GM12878 (cell line): Measurements from ENCODE around the gene SBF2. TPM values are rescaled to one million over a fixed set of nuclear protein-coding genes. Genes with fewer than 3 reads are reported as not detected.
A peak's percentile ranks its signal among the peaks of the same experiment; 100 is the strongest.

Experiments used
- CEBPB ChIP-seq, 2 experiments: fragments of 150-350 bp in 1 of 2; IDR thresholded peaks; 2 replicates each; pipeline ENCODE4 v1.6.1; 2012 to 2014; ENCODE audit warnings: low read depth in 2 of 2, low read length in 2 of 2, borderline replicate concordance in 1 of 2, inconsistent platforms in 1 of 2
- CREM ChIP-seq: IDR thresholded peaks from 2 replicates; pipeline ENCODE4 v1.6.1; 2014; ENCODE audit warnings: antibody characterized with exemption, low read depth
- E2F8 ChIP-seq: fragments of 450-650 bp; IDR thresholded peaks from 2 replicates; pipeline ENCODE4 v1.6.1; 2018; ENCODE audit warnings: mild to moderate bottlenecking, low read depth, moderate library complexity; ENCODE audit not compliant: partially characterized antibody
- FOS ChIP-seq: IDR thresholded peaks from 3 replicates; pipeline ENCODE4 v1.6.1; 2011; ENCODE audit warnings: borderline replicate concordance; ENCODE audit not compliant: insufficient read length; ENCODE audit errors: extremely low read depth
- GABPA ChIP-seq: IDR thresholded peaks from 2 replicates; pipeline ENCODE4 v1.6.1; 2014; ENCODE audit warnings: antibody characterized with exemption, low read depth, mild to moderate bottlenecking, inconsistent platforms
- GATAD2B ChIP-seq: fragments of 450-650 bp; conservative IDR thresholded peaks from 2 replicates; pipeline ENCODE4 v1.6.1; 2017; ENCODE audit warnings: low read depth, mild to moderate bottlenecking, moderate library complexity
- MTA2 ChIP-seq: fragments of 450-650 bp; IDR thresholded peaks from 2 replicates; pipeline ENCODE4 v1.6.1; 2016; ENCODE audit warnings: low read depth, mild to moderate bottlenecking, moderate library complexity
- MYC ChIP-seq: IDR thresholded peaks from 2 replicates; pipeline ENCODE4 v1.6.1; 2011; ENCODE audit warnings: mild to moderate bottlenecking, low read length, moderate library complexity, inconsistent platforms; ENCODE audit not compliant: insufficient read depth, insufficient replicate concordance, insufficient read length, severe bottlenecking
- NFXL1 ChIP-seq: fragments of 450-650 bp; IDR thresholded peaks from 2 replicates; pipeline ENCODE4 v1.6.1; 2017; ENCODE audit warnings: antibody characterized with exemption, mild to moderate bottlenecking, borderline replicate concordance
- PAX8 ChIP-seq: fragments of 450-650 bp; IDR thresholded peaks from 2 replicates; pipeline ENCODE4 v1.6.1; 2017; ENCODE audit warnings: mild to moderate bottlenecking, moderate library complexity
- SP1 ChIP-seq: IDR thresholded peaks from one replicate; pipeline ENCODE4 v1.6.1; 2011; ENCODE audit warnings: low read depth, low read length
- SRF ChIP-seq, 2 experiments: IDR thresholded peaks; 2 replicates each; pipeline ENCODE4 v1.6.1; 2011; ENCODE audit warnings: low read depth in 2 of 2, low read length in 2 of 2, mild to moderate bottlenecking in 1 of 2, moderate library complexity in 1 of 2
- STAT1 ChIP-seq: fragments of 450-650 bp; conservative IDR thresholded peaks from 2 replicates; pipeline ENCODE4 v1.6.1; 2014; ENCODE audit warnings: antibody characterized with exemption, mild to moderate bottlenecking
- SUZ12 ChIP-seq: fragments of 200-600 bp; sonication (generic); IDR thresholded peaks from one replicate; pipeline ENCODE4 v1.6.1; 2018; ENCODE audit warnings: antibody characterized with exemption, mild to moderate bottlenecking; ENCODE audit not compliant: unreplicated experiment
- ZBED1 ChIP-seq: IDR thresholded peaks from 2 replicates; pipeline ENCODE4 v1.6.1; 2016; ENCODE audit warnings: borderline replicate concordance
- ZBTB33 ChIP-seq: fragments of 450-650 bp; IDR thresholded peaks from 2 replicates; pipeline ENCODE4 v1.6.1; 2017; ENCODE audit warnings: mild to moderate bottlenecking
- ZNF207 ChIP-seq: fragments of 450-650 bp; IDR thresholded peaks from 2 replicates; pipeline ENCODE4 v1.6.1; 2014; ENCODE audit warnings: antibody characterized with exemption, mild to moderate bottlenecking, borderline replicate concordance
- polyA plus RNA-seq, 11 experiments: library from polyadenylated mRNA; depleted of rRNA in 4 of 11; unstranded in 6 of 11; stranded (reverse) in 5 of 11; fragments of >200 nt; fragmentation: Nextera tagmentation in 4 of 11; fragmentation: Illumina TruSeq in 1 of 11; extraction: Ambion mirVana in 4 of 11; extraction: Trizol in 1 of 11; gene quantifications; 1 replicate in 1 of 11; 2 replicates in 10 of 11; pipeline versions ENCODE4 v1.2.1 to v1.2.3, GENCODE V29; 2011 to 2016; ENCODE audit warnings: inconsistent platforms in 2 of 11, missing spikeins in 2 of 11, low read depth in 1 of 11
- total RNA-seq, 4 experiments: library from RNA; depleted of rRNA in 3 of 4; stranded (reverse); fragments of >200 nt in 3 of 4; fragmentation: Illumina TruSeq in 1 of 4; extraction: Trizol in 1 of 4; gene quantifications; 2 replicates each; pipeline versions ENCODE4 v1.2.1 to v1.2.3, GENCODE V29; 2013 to 2021
- TF ChIP-seq, protein P1 (sequence below): fragments of 450-650 bp; formaldehyde crosslinking; IDR thresholded peaks from 2 replicates; pipeline ENCODE4 v1.4.0; 2022; ENCODE audit warnings: mild to moderate bottlenecking, moderate library complexity
- TF ChIP-seq, protein P2 (sequence below): IDR thresholded peaks from 2 replicates; pipeline ENCODE4 v1.6.1; 2012; ENCODE audit warnings: mild to moderate bottlenecking, low read depth, low read length

SBF2 gene
- total and polyA plus RNA-seq, 10 of the 15 experiments (the other 5 are each of a cell fraction or from before 2014, with no cell fraction given), result 0.24 to 2.3 (median 1.1) TPM

- no peak for TF ChIP-seq PAX8
- TF ChIP-seq, protein P1, sequence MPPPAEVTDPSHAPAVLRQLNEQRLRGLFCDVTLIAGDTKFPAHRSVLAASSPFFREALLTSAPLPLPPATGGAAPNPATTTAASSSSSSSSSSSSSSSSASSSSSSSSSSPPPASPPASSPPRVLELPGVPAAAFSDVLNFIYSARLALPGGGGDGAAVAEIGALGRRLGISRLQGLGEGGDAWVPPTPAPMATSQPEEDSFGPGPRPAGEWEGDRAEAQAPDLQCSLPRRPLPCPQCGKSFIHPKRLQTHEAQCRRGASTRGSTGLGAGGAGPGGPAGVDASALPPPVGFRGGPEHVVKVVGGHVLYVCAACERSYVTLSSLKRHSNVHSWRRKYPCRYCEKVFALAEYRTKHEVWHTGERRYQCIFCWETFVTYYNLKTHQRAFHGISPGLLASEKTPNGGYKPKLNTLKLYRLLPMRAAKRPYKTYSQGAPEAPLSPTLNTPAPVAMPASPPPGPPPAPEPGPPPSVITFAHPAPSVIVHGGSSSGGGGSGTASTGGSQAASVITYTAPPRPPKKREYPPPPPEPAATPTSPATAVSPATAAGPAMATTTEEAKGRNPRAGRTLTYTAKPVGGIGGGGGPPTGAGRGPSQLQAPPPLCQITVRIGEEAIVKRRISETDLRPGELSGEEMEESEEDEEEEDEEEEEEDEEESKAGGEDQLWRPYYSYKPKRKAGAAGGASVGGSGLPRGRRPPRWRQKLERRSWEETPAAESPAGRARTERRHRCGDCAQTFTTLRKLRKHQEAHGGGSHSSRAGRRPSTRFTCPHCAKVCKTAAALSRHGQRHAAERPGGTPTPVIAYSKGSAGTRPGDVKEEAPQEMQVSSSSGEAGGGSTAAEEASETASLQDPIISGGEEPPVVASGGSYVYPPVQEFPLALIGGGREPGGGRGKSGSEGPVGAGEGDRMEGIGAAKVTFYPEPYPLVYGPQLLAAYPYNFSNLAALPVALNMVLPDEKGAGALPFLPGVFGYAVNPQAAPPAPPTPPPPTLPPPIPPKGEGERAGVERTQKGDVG, result no peak
- 0 out of 2 replicates have a peak, but pooled peaks have one; percentile 24 for TF ChIP-seq ZBED1
- no peak for TF ChIP-seq SP1
- no peak for TF ChIP-seq MYC
- no peak for TF ChIP-seq NFXL1
- TF ChIP-seq STAT1, result no peak
- TF ChIP-seq GABPA, result no peak
- peak; percentile 92 for TF ChIP-seq ZBTB33
- no peak for TF ChIP-seq ZNF207
- TF ChIP-seq FOS, result no peak
- TF ChIP-seq, protein P2, sequence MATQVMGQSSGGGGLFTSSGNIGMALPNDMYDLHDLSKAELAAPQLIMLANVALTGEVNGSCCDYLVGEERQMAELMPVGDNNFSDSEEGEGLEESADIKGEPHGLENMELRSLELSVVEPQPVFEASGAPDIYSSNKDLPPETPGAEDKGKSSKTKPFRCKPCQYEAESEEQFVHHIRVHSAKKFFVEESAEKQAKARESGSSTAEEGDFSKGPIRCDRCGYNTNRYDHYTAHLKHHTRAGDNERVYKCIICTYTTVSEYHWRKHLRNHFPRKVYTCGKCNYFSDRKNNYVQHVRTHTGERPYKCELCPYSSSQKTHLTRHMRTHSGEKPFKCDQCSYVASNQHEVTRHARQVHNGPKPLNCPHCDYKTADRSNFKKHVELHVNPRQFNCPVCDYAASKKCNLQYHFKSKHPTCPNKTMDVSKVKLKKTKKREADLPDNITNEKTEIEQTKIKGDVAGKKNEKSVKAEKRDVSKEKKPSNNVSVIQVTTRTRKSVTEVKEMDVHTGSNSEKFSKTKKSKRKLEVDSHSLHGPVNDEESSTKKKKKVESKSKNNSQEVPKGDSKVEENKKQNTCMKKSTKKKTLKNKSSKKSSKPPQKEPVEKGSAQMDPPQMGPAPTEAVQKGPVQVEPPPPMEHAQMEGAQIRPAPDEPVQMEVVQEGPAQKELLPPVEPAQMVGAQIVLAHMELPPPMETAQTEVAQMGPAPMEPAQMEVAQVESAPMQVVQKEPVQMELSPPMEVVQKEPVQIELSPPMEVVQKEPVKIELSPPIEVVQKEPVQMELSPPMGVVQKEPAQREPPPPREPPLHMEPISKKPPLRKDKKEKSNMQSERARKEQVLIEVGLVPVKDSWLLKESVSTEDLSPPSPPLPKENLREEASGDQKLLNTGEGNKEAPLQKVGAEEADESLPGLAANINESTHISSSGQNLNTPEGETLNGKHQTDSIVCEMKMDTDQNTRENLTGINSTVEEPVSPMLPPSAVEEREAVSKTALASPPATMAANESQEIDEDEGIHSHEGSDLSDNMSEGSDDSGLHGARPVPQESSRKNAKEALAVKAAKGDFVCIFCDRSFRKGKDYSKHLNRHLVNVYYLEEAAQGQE, result no peak
- no peak for TF ChIP-seq SUZ12
- 0 out of 2 replicates have a peak, but pooled peaks have one; percentile 22 for TF ChIP-seq MTA2
- TF ChIP-seq GATAD2B, result no peak
- TF ChIP-seq CREM, result peak; percentile 66; the same call in 1 of the 2 replicates
- peak in 1 of 2 experiments; percentile 81; a peak in 1 of 4 replicates for TF ChIP-seq SRF (IDR thresholded peaks at IDR 0.05; ENCODE audit: low read depth in 2 of 2, low read length in 2 of 2)
- TF ChIP-seq CEBPB (IDR thresholded peaks at IDR 0.05; ENCODE audit: borderline replicate concordance in 1 of 2, low read depth in 2 of 2, low read length in 2 of 2), result no peak
- no peak for TF ChIP-seq E2F8
Observed at GRCh38 chr11:10310301-10310841, 16.4 kb upstream of the SBF2 start (continued).
